Measurements from ENCODE around the gene UBAC2.
"Not testable (repeated sequence)": the region's sequence is repeated elsewhere in the genome, so short reads cannot be mapped to it uniquely, and the experiment has no call there.

UBAC2 gene

DNA sequence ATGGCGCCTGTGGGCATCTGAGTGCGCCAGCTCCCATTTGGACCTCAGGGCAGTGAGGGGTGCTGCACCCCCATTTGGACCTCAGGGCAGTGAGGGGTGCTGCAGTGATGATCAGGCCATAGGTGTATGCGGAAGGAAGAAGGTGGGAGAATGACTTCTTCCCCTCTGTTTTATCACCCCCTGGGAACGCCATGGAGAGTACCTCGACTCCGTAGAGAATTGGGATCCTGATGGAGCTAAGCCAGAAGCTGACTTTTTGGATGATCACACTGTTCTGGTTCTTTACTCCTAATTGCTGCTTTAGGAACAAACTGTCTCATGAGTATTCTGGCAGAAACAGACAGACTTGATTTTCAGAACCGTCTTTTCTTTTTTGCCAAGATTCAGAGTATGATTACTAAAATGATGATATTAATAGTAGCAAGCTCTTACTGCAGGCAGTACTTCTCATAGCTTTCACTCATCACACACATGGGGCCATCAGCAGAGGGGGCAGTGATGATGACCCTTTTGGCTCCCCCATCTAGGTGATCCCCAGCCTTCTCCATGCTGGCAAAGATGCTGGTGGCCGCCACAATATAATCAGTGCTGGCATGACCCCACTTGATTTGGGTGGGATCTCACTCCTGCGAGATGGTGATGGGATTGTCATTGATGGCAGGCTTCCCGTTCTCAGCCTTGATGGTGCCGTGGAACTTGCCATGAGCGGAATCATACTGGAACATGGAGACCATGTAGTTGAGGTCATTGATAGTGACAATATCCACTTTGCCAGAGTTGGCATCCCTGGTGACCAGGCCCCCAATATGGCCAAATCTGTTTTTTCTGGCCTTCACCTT, 10.3 kb upstream of the UBAC2 start:
- no peak for DNase-seq (ENCODE audit: low read depth)

DNA sequence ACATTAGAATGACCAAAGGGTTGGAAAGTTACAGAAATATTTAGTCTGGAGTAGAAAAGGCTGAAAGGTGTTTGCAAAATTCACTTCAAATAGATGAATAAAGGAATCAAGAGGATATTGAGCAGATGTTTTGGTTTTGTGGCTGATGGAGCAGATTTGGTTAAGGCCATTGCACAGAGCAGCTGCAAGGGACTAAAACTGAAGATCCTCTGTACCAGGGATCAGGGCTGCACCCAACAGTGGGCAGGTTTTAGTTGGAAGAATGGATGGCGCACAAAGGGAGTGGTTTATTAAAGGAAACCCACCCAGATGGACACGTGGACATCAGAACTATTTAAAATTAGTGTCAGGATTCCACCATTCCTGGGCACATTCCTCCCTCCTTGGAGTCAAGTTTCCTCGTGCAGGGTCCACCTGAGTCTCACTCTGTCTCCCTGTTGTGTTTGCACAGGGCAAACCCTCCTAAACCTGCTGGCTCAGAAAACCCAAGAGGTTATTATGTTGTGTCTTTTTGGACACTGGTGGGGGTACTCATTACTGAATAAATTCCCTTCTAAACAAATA, 9.2 kb upstream of the UBAC2 start:
- DNase-seq (ENCODE audit: low read depth): no peak

DNA sequence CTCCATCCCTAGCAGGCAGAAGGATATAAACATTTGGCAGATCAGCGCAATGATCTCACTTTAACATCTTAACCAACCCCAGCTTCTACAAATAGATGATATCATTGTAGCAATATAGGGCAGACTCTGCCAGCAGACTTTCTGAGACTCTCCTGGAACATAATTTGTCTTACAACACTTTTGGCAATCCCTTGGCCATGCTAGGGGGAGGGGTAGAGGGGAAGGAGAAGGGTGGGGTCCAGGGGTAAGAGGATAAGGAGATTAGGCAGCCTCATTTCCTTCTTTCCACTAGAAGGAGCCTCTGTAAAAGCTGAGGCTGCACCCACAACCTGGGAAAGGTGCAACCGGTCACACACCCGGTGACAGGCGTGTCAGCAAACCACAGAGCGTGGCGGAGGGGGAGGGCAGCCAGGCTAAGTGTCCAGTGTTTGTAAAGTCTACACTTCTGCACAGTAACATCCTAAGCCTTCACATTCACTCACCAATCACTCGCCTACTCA, 8.7 kb upstream of the UBAC2 start:
- DNase-seq (ENCODE audit: low read depth): no peak

DNA sequence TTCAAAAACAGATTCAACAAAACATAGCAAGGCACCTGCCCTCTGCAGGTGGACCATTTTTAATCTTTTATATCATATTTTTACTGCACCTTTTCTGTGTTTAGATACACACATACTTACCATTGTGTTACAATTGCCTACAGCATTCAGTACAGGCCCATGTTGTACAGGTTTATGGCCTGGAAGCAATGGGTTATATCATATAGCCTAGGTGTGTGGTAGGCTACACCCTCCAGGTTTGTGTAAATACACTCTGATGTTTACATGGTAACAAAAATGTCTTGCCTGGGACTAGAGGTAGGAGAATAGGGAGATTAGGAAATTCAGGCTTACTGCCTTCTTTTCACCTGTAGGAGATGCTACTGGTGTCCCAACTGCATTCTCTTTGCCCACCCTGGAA, 8.2 kb upstream of the UBAC2 start:
- DNase-seq (ENCODE audit: low read depth): no peak

DNA sequence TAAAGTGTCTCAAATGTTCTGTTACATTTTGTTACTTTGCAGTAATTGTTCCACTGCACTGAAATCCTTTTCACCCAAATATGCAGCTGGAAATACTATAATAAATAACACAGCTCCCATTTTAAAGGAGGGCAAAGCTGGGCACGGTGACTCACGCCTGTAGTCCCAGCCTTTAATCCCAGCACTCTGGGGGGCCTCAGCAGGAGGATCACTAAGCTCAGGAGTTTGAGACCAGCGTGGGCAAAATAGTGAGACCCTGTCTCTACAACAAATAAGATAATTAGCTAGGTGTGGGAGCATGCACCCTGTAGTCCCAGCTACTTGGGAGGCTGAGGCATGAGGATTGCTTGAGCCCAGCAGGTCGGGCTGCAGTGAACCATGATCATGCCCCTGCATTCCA, 7.5 kb upstream of the UBAC2 start:
- no peak for DNase-seq (ENCODE audit: low read depth)

DNA sequence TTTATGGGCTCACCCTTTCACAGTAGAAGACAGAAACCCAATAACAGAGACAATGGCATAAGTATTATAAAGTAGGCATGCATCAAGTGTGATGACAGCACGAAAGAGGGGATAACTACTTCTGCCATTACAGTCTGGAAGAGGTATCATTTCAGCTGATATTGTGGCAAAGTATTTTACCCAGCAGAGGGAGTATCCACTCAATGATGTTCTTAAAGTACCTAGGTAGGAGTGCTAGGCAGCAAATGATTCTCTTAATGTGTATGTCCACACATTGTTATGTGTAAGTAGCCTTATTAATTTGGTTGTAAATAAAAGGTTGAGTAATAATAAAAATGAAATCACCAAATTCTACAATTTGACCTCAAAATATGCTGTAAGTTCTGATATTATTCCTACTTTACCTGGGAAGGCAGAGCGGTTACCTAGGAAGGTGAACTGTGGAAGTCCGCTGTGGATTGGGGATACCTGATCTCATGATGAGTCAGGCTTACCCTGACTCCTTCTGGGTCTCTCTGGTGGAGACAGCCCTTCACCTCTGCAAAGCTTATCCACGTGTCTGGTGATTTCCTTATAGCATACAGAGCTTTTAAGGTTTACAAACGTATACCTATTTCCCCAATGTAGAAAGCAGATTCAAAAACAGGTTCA, 4.1 kb upstream of the UBAC2 start:
- no peak for DNase-seq (ENCODE audit: low read depth)

DNA sequence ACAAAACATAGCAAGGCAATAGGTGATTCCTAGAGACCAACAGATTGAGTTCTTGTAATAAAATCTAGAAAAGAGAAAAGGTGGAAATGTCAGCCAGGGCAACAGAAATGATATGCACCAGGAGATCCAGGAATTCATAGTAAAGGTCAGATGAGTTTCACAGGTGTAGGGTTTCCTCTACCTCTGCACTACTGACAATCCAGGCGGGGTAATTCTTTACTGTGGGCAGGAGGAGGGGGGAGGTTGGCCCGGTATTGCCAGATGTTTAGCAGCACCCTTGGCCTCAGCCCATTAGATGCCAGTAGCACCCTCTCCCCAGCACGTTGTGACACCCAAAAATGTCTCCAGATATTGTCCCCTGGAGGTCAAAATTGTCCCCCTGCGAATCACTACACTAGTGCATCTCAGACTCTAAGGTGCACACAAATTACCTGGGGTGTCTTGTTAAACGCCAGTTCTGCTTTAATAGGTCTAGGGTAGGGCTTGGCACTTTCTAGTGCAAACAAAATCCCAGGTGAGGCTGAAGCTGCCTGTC, 3.5 kb upstream of the UBAC2 start:
- DNase-seq (ENCODE audit: low read depth): no peak

DNA sequence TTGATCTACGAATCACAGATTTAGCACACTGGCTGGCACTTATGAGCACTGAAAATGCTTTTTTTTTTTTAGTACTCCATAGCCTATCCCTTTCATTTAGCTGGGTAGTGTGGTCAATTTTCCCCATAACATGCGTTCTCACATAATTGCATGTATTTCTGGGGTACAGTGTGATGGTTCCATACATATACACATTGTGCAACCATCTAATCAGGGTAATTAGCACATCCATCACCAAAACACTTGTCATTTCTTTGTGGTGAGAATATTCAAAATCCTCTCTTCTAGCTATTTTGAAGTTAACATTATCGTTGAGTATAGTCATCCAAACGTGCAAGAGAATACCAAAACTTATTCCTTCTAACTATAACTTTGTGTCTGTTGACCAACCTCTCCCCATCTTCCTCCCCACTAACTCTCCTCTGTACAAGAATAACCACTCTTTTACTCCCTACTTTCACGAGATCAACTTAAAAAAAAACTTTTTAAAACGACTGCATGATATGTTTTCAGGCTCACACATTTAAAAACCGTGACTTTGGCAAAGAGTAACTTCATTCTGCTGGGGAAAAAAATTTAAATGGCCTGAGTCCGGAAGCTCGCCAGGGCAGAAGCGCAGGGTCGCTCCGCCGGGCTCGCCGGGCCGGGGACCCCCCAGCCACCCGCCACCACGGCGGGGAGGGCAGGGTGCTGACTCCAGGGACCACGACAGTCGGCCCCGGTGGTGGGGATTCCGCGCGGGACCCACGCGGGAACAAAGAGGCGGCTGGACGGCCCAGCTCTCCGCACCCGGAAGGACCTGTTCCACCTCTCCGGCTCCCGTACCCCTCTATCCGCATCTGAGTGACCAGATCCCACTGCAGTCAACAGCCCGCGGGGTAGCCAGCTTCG, 868 bp upstream of the UBAC2 start:
- DNase-seq (ENCODE audit: low read depth): no peak

DNA sequence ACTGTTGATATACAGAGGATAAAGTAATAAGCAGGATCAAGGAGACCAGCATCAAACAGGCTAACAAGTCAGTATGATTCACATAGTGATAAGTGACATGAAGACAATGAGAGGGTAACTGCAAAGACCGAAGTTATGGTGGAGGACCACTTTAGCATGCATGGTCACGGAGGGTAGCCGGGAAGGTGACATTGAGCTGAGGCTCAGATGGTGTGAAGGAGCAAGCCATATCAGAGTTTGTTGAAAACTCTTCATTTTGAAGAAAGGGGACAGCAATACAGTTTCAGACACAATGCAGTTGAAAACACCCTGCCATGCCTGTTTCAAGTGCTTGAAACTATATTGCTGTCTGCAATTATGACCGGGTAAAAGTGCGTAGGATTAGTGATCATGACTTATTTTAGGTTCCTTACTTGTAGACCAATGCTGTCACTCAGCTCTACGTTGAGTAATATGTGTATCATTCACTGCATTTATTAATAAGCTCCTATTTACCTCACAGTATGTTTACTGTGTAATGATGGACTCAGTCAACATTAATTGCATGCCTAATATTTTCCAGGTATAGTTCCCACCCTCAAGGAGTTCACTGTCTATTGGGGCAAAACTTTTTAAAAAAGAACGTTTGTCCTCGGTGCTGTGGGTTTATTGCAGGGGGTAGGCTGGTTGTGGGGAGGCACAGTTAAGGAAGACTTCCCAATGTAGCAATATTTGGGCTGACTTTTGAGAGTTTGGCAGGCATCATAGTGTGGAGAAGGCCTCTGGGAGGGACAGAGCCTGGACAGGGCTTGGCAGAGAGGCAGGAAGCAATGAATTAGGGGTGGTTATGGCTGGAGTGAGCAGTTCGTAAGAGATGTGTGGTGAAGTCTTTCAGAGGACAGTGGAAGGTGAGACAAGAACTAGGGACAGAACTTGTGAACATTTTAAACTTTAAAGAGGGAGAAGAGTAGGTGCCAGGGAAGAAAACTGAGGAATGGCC, 3.2 kb downstream of the UBAC2 start:
- DNase-seq (ENCODE audit: low read depth): no peak

DNA sequence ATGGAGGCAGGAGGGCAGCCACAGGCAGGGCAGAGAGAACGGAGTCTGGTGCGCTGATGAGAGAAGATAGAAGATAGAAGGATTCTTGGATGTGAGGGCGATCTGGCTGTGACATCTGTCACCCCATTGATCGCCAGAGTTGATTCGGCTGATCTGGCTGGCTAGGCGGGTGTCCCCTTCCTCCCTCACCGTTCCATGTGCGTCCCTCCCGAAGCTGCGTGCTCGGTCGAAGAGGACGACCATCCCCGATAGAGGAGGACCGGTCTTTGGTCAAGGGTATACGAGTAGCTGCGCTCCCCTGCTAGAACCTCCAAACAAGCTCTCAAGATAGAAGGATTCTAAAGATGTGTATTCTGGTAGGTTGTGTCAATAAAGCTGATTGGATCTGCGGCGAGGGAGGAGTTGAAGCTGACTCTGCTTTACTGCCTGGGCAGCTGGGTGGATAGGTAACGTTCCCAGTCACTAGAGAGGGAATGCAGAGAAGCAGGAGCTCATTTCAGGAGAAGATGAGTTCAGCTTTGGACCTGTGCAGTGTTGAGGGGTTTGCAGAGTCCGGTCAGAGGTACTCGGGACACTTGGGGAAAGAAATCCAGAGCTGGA, 5.1 kb downstream of the UBAC2 start:
- DNase-seq (ENCODE audit: low read depth): no peak

DNA sequence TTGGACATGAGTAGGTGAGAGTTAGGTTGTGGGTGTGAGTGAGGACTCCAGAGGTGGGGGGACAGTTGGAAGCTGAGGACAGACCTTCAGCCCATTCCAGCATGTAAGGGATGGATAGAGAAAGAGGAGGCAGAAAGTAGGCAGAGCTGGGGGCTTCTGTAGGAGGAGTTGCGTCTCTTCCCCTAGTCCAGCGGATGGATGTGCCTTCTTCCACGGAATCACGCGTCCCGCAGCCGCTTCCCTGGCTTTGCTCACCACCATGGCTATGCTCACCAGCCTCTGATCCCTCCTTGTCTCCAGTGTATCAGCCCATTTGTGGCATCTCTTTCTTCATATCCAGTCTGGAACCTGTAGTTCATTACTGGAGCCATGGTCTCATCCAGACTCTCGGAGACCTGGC, 5.6 kb downstream of the UBAC2 start:
- no peak for DNase-seq (ENCODE audit: low read depth)

DNA sequence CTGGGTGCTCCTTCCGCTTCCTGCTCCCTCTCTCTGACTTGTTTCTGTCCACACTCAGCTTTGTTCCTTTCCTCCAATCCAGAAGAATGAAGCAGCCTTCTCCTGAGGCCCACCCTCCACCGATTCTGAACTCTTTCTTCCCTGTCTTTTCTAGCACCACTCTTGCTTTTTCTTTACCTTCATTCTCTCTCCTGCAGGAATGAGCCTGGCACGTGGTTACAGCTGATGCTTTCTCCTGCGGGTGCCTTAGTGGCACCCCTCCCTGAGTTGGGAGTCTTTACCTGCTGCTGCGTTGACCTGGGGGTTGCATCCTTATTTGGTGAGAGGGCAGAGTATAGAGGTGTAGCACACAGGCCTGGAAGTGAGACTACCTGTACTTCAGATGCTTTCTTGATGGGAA, 6.2 kb downstream of the UBAC2 start:
- DNase-seq (ENCODE audit: low read depth): no peak

DNA sequence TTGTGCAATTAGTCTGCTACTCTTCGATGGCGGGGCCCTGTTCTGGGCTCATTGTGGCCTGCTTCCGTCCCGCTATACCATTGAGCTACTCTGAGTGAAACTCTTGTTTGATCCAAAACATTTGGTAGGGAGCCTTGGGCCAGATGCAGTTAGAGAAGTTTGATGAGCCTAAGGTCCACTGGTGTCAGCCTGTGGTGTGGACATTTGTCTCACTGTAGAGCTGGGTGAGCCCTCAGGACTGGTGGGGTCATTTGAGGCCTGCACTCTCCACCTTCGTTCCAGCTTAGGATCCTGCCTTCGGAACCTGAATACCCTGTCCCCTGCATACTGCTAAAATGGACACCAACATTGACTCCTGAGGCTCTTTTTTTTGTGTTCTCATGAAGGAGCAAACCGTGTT, 6.9 kb downstream of the UBAC2 start:
- no peak for DNase-seq (ENCODE audit: low read depth)

DNA sequence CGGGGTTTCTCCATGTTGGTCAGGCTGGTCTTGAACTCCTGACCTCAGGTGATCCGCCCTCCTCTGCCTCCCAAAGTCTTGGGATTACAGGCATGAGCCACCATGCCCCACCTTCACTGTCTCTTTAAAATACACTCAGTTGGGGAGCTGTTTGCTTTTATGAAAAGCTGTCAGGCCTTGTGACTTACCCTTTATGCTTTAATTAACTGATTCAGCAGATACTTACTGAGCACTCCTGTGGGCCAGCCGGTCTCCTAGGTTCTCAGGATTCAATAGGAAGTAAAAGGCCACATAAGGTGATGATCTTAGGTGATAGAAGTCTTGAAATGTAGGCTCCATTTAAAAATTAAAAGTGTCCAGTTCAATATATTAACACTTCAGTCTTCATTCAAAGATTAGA, 7.5 kb downstream of the UBAC2 start:
- no peak for DNase-seq (ENCODE audit: low read depth)

DNA sequence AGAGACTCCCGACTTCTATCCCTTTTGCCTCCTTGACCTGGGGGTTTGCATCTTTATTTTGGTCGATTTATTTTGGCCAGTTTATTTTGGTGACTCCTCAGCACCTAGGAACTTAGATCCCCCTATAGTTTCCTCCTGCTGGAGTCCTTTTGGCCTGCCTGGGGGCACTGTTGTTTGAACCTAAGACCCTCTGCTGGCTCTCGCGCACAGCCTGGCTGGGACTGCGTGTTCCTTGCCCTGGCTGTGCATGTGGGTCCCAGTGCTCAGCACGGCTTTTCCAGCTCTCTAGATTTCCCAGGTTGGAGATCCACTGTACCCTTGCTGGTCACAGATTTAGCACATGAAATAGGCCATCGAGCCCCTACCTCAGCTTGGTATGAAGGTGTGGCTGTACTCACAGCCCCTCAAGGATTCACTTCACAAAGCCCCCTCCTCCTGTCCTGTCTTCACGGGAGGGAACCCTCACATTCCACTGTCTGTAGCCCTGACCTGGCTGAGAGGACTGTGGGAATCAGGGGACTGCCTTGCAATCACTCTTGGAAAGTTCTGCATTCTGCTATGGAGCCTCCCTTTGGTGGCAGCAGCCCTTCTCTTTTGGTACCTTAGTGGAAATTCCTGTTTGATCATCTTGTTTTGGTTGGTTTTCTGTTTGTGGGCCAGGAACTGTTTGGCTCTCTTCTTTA, 8.3 kb downstream of the UBAC2 start:
- no peak for DNase-seq (ENCODE audit: low read depth)

DNA sequence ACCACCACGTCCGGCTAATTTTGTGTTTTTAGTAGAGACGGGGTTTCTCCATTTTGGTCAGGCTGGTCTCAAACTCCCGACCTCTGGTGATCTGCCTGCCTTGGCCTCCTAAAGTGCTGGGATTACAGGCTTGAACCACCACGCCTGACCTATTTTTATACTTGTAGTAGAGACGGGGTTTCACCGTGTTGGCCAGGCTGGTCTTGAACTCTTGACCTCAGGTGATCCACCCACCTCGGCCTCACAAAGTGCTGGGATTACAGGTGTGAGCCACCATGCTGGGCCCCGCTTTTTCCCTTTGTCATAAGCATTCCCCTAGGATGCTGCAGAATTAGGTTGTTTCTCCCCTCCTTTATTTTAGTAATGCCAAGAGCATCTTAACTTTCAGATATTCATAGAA, 10.0 kb downstream of the UBAC2 start:
- not testable (repeated sequence) for DNase-seq (ENCODE audit: low read depth)

DNA sequence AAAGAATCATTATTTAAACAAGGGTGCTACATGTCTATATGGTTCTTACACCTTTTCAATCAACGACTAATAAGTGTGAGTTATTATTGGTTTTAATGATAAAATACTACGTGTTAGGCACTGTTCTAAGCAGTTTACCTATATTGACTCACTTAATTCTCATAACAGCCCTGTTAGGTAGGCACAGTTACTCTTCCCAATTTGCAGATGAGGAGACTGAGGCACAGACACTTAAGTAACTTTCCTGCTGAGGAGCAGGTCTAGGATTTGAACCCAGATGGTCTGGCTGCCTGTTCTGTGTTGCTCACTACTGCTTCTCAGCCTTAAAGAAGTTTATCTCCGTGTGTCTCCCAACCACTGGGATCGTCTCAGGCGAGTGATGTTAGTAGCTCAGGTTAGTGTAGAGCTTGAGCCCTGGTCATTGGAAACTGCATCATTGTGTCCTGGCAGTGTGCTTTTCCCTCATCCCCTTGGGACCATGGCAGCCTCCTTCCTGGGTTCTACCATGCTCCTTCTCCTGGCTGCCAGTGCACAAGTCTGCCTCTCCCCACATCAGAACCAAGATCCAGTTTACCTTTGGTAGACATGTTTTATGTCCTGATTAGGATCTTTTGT, 10.9 kb downstream of the UBAC2 start:
- no peak for DNase-seq (ENCODE audit: low read depth)

DNA sequence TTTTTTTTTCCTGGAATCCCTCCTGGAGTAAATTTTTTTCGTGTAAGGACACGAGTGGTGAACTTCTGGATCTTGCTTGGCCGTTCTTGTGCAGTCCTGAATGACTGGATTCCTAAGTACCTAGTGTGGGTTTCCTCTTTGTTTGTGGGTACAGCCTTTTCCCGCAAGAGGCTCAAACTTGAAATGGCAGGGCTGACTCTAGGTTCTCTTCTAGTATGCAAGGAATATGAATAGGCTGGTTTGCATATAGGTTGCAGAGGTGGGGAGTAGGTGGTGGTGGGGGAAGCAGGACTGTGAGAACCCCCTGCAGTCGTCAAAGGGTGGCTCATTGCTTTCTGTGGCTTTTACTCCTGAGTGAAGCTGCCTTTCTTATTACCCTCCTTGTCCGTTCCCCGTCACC, 13.6 kb downstream of the UBAC2 start:
- DNase-seq (ENCODE audit: low read depth): no peak

DNA sequence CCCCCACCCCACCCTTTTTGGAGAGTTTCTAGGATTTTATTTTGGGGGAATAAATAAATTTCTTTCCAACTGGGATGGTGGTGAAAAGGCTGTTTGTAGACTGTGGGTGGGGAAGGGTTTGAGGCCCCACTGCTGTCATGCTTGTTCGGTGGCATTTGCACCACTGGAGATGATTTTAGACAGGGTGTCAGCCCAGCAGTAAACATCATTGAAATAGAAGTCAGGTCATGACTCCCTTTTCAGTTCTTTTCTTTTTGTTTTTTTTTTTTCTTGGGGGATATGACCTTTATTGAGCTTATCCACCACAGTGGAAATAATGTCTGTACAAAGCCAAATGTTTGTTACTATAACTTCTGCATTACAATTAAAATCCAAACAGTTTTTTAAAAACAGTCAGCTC, 14.1 kb downstream of the UBAC2 start:
- no peak for DNase-seq (ENCODE audit: low read depth)

All from stimulated activated CD8-positive, alpha-beta memory T cell treated with anti-CD3 and anti-CD28 coated beads, Interleukin-12 subunit alpha, Interleukin-12 subunit beta, amount 100 ng/mL, for 4 hours (primary cell).